Adipose tissue (tissue), 3 donors: ENCODE data around the gene CCDC86. TPM values are rescaled to one million over a fixed set of nuclear protein-coding genes. Genes with fewer than 3 reads are reported as not detected.

ENCODE experiments used
- H3K27ac ChIP-seq: one replicate; pipeline ENCODE4 v1.5.1; 2013; ENCODE audit warnings: low read depth, low read length
- WGBS, 3 donors: extraction: QIAGEN DNeasy Blood & Tissue Kit; methylation state at CpG; one replicate each; pipeline ENCODE4 v1.1.7; 2013; 5-methylcytosine and 5-hydroxymethylcytosine counted together
- polyA plus RNA-seq, 3 donors: library from polyadenylated mRNA; stranded (reverse); fragments of 200-250 nt; gene quantifications; one replicate each; pipeline ENCODE4 v1.2.3, GENCODE V29; 2013
- donor health status: healthy with polysubstance abuse.
- donor health status: Bipolar disorder and iron deficiency.
- donor health status: healthy.

Gene CCDC86
- polyA plus RNA-seq, 3 donors, result 11.6 to 34.7 (median 13.8) TPM

DNA sequence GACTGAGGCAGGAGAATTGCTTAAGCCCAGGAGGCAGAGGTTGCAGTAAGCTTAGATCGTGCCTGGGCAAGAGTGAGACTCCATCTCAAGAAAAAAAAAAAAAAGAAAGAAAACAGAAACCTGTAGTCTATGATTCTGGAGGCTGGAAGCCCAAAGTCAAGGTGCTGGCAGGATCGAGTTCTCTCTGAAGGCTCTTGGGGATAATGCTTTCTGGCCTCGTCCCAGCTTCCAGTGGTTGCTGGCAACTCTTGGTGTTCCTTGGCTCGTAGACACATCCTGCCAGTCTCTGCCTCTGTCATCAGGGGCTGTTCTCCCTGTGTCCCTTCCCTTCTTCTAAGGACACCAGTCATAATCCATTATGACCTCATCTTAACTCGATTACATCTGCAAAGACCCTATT, 16.8 kb upstream of the CCDC86 start:
- WGBS, 3 donors, result 77 to 93% (median 84%) methylated on average over 5 of the region's 5 CpGs
- no peak overlapping the region for H3K27ac ChIP-seq

DNA sequence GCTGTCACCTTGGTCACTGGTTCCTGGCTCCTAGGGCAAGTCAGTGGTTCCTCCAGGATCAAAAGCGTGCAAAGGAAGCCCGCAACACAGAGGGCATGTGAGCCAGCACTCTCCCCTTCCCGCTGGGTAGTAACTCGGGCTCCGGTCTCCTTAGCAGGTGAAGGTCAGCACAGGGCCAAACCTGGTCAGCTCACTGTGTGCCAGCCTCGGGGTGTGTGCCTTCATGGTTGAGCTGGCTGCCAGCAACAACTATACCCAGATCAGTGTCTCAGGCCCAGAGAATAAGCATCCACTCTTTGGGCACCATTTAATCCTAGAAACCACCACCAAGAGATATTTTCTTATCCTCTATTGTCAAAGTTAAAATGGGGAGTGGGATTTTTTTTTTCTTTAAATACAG, 16.1 kb upstream of the CCDC86 start:
- 72 to 77% (median 74%) methylated on average over 6 of the region's 6 CpGs for WGBS, 3 donors
- no peak overlapping the region for H3K27ac ChIP-seq

DNA sequence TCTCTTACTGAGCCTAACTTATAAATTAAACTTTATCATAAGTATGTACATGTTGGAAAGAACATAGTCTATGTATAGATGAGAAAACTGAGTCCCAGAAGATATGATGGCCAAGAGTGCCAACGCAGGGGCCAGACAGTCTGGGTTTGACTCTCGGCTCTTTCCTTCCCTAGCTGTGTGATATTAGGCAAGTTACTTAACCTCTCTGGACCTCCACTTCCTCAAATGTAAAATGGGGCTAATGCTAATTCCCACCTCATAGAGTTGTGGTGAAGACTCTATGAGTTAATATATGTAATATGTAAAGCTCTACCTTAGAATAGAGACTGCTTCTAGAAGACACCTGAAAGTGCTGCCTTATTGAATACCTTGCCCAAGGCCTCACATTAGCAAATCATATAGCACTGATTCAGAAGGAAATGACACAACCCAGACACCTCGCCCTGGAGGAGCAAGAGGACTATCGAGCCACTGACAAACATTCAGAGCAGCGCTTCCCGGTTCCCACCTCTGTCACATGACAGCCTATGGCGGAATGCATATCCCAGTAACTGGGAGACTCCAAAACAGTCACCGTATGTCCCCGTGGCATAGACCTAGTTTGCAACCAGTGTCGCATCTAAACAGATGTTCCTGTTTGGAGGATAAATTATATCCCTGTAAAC, 11.3 kb upstream of the CCDC86 start:
- H3K27ac ChIP-seq, result no peak overlapping the region
- WGBS, 3 donors, result 39 to 46% (median 39%) methylated on average over 10 of the region's 10 CpGs

DNA sequence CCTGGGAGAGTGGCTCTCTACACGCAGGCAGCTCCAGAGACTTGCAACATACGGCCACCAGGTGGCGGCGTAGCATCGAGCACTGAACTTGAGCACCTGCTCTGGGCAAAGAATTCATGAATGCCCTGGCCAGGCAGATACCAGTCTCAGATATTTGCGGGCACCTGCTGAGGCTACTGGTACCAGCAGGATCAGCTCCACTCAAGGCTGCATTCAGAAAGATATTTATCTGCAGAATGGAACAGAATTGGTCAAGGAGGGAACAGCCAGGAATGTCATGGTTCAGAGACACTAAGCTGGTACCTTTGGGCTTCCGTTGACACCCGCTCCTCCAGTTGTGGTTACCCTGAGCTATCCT, 10.8 kb upstream of the CCDC86 start:
- 16 to 17% (median 17%) methylated on average over 8 of the region's 8 CpGs for WGBS, 3 donors
- no peak overlapping the region for H3K27ac ChIP-seq

DNA sequence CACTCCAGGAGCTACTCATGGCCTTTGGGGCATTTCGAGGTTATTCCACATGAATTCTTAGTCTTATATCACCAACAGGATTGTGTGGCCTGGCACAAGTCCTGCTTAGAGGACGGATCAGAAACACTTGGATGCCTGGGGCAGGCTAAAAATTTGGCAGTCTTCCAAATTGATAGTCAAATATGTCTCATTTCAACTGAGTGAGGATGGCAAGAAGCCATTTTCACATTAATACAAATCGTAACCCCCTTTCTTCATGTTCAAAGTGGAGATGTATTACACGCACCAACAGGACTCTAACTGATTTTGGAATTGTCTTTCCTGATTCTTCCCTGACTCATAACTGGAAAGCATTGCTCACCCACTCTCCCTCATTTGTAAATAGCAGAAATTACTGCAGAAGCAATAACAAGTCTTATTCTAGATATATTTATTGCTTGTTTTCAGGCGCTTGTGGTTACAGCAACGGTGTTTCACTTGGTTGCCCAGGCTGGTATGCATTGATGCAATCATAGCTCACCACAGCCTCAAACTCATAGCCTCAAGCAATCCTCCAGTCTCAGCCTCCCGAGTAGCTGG, 10.3 kb upstream of the CCDC86 start:
- no peak overlapping the region for H3K27ac ChIP-seq
- 44 to 59% (median 47%) methylated on average over 7 of the region's 7 CpGs for WGBS, 3 donors

DNA sequence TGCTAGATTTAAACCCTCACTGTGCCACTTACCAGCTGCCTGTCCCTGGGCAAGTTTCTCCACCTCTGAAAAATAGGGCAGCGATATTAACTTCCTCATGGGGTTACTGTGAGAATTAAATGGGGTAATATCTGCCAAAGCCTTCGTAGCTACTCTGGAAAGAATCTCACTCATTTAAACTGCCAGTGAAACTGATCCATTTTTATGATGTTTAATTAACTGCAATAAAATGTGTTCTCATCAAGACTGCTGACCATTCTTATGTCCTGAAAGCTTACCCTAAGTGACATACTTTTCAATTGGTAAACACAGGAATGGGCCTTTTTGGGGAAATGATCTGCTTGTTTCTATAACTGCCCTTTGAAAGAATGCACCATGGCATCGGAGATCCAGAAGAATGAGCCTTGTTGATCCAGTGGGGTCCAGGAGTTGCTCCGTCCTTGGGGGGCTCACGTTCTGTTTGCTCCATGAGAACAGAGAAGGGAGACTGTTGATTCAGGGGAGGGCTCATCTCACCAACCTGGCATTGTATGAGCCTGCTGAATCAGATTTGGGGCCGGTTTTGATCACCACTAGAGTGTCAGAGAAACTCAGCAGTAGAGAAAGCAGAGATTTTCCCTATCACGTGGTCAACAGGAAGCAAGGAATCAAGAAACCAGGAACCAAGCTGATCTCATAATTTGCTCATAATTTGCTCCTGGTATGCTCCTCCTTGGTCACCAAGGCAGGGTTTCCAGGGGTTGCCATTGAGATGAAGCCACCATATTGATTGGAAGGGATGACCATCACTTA, 7.0 kb upstream of the CCDC86 start:
- 53 to 56% (median 55%) methylated on average over 7 of the region's 7 CpGs for WGBS, 3 donors
- H3K27ac ChIP-seq, result no peak overlapping the region

DNA sequence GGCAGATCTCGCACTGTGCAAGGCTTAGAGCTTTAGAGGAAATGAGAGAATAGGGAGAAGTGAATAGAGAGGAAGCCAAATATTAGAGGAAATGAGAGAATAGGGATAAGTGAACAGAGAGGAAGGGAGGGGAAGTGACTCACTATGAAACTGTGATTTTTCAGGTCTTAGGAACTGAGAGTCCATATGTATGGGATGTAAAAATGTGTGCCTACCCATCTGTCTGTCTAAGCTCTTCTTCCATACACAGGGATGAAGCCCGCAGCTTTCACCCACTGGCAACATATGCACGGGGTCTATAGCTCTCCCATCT, 6.4 kb upstream of the CCDC86 start:
- 73 to 81% (median 77%) methylated on average over 3 of the region's 3 CpGs for WGBS, 3 donors

DNA sequence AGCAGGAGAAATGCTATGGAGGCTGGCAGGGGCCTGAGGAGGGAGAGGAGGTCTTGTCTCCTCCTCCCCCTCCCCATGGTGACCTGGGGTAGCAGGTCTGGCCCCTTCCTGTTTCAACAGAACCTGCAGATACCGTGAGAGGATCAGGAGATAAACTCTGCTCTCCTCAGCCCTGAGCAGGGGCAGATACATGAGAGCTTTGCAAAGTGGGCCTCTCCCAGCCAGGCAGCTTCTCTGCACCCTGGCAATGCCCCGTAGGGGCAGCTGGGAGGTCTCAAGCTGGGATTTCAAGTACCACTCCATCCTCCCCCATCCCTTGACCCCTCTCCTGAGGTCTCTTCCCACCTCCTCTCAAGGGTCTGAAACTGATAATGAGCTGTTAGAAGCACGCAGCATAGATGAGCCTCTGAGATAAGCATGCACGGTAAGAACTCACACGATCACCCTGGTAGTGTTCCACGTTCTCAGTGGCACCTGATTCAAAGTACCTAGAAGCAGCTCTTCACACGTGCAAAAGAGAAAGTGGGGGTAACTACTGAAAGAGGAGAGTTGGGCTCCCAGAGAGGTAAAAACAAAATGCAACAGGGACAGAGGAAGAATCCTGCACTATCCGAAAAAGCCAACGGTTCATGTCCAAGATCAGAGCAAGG, 4.9 kb upstream of the CCDC86 start:
- H3K27ac ChIP-seq, result no peak overlapping the region
- WGBS, 3 donors, result 57 to 80% (median 78%) methylated on average over 9 of the region's 9 CpGs

More for the DNA sequence above, 6.4 kb upstream of the CCDC86 start:
- no peak overlapping the region for H3K27ac ChIP-seq

DNA sequence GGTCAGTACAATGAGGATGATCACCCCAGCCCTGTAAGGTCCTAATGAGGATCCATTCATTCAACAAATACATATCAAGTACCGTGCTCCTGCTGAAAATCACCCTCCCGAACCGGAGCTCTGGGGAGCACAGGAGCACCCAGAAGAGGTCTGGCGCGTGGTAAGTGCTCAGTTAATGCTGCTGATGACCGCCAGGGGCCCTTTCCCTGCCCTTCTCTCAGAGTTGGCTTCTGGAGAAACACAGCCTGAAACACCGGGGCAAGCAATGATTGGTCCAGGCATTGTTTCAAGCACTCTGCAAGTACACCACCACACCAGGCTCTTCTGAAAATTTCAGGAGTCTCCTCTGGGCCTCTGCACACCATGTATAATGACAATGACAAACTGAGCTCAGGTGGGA, 3.8 kb upstream of the CCDC86 start:
- H3K27ac ChIP-seq, result no peak overlapping the region
- WGBS, 3 donors, result 77 to 93% (median 92%) methylated on average over 7 of the region's 7 CpGs

DNA sequence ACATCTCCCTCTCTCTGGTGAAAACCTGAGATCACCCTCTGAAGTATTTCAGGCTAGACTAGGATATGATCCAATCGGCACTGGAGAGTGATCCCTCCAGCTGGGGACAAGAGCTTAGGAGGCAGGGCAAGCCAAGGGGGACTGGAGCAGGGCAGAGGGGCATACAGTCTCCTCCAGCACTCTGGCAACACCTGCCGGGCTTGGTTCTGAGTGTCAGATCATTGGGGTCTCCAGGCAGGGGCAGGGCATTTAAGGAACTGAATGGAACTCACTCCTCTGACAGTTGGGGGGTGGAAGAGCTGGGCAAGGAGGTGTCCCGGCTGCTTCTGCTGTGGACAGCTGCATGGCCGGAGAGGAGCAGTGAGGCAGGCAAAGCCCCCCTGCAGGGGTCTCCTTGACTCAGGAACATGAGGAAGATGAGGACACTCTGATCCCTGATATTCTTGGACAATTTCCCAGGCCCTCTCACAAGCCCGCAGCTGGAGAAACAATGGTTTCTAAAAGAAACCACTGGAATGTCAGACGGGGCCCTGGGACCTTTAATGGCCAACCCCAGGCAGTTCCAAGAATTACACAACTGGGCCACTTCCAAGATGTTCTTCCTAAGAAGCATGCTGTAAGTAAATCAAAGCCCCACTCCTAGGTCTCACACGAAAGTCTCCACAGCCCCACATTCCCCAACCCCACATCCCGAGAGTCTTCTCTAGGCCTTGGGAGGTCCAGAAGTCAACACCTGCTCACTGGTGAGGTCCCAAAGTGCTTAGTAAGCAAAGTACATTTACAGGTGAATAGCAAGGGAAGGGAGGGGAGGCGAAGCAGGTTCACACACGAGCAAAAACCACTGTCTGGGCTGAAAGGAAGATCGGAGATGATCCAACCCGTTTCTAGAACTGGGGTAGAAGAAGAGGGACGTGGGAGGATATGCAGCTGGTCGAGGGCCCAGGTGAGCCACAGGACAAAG, 1.2 kb upstream of the CCDC86 start:
- 63 to 83% (median 65%) methylated on average over 14 of the region's 14 CpGs for WGBS, 3 donors
- no peak overlapping the region for H3K27ac ChIP-seq

DNA sequence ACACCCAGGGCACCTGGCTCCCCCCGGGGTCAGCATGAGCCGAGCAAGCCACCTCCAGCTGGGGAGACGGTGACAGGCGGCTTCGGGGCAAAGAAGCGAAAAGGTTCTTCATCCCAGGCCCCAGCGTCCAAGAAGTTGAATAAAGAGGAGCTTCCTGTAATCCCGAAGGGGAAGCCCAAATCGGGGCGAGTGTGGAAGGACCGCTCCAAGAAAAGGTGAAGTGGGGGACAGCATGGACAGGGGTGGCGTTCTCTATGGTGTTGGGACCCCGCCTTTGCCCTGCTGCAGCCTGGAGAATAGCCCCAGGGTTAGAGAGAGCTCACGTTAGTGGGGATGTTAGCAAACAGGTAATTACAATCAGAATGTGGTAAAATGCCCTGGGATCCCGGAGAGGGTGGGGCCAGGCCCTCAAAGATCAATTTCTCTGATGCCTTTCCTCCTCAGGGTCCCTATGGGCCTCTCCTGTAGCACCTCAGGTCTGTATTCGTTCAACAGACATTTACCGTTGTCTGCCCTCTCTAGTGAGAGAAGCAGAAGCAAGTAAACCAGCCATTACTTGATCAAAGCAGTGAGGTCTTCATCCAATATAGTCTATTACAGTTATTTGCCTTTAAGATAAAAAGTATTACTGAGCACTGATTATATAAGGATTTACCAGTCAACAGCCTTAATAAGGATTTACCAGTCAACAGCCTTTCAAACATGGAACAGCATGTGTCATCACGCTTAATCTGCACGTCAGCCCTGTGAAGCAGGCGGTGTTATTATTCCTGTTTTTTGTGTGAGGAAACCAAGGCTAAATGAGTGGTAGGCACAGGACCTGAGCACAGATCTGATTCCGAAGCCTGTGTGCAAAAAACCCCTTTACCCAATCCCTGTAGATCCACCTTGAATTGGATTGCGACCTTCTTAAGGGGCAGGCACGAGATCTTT, 1.0 kb downstream of the CCDC86 start:
- 9 to 15% (median 12%) methylated on average over 23 of the region's 23 CpGs for WGBS, 3 donors
- H3K27ac ChIP-seq, result no peak overlapping the region

DNA sequence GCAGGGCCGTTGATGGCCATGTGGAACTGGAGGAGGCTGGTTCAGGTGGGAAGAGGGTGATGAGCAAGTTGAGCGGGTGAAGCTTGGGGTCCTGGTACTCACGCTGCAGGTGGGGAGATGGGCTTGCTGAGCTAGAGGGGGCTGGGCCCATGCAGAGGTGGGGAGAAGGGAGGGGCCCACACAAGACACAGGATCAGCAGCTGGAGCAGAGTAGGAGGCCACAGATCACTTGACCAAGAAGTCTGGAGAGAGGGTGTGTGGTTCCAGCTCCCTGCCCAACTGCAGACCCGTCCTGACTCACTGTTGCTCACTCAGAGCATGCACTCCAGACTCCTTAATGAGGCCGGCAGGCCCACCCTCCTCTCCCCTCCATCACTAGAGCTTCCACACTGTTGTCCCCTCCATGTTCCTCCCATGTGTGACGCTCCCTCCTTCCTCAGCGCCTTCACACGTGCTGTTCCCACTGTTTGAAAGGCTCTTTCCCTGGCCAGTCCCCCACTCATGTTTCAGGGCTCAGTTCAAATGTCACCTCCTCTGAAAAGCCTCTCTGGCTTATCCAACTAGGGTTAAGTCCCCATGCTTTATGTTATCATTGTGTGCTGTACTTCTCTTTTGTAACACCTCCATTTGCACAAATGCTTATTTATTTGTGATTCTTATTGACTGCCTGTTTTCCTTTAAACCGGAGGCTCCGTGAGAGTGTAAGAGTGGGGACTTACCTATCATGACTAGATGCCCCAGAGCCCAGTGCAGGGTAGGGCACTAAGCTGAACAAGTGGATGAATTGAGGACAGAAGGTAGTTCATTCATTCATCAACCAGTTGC, 2.3 kb downstream of the CCDC86 start:
- WGBS, 3 donors, result 49 to 68% (median 55%) methylated on average over 10 of the region's 10 CpGs
- H3K27ac ChIP-seq, result no peak overlapping the region

DNA sequence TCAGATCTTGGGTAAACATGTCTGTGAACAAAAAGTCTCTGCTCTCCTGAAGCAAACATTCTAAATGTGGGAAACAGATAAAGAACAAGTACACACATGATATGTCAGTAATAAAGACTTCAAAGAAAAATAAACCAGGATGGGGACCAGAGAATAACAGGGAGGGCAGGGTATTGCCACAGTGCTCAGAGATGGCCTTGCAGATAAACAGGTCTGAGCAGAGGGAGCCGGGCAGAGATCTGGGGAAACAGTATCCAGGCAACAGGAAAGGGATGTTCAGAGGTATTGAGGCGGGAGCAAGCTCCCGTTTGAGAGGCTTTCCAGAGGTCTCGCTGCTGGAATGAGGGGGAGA, 2.9 kb downstream of the CCDC86 start:
- 39 to 51% (median 47%) methylated on average over 4 of the region's 4 CpGs for WGBS, 3 donors
- H3K27ac ChIP-seq, result no peak overlapping the region

DNA sequence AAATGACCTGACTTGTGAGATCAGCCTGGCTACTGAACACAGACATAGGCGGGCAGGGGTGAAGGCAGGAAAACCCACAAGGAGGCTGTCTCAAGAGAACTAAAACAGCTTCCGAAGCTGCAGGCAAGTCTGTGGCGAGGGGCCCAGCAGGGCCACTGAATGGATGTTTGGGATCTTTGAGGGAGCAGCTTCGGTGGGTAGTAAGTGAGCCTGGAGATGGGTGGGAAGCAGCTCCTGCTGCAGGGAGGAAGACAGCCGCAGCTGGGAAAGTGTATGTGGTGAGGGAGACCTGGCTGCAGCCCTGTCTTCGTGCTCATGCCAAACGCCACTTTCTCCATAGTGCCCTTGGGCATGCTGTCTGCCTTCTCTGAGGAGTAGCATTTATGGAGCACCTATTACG, 3.4 kb downstream of the CCDC86 start:
- WGBS, 3 donors, result 80 to 89% (median 83%) methylated on average over 8 of the region's 8 CpGs

DNA sequence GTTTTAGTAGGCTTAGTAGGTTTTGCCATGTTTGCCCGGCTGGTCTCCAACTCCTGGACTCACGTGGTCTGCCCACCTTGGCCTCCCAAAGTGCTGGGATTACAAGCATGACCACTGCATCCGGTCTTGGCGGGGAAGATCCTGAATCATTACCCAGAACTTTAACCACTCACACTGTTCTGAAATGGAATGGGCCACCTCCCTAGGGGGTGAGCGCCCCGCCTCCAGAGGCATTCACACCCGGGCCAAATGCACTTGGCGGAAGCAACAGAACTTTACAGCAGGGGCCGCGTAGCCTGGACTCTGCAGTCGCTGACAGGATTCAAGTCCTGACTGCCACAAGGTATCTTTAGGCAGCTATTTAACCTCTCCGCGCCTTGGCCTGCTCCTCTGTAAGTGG, 5.4 kb downstream of the CCDC86 start:
- H3K27ac ChIP-seq, result no peak overlapping the region
- WGBS, 3 donors, result 71 to 83% (median 75%) methylated on average over 13 of the region's 13 CpGs

More for the DNA sequence above, 3.4 kb downstream of the CCDC86 start:
- no peak overlapping the region for H3K27ac ChIP-seq

DNA sequence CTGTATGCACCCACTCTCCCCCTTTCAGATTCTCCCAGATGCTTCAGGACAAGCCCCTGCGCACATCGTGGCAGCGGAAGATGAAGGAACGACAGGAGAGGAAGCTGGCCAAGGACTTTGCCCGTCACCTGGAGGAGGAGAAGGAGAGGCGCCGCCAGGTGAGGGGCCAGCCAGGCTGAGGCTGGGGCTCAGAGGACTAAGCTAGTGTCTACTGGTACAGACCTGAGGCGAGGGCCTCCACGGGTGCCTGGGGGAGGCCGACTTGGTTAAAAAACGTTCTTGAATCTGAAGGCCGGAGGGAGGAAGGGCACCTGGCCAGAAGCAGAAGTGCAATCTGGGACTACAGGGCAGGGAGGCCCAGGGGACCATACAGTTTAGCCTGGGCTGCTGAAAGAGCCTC, 6.0 kb downstream of the CCDC86 start:
- WGBS, 3 donors, result 84 to 87% (median 84%) methylated on average over 12 of the region's 12 CpGs
- H3K27ac ChIP-seq, result no peak overlapping the region

DNA sequence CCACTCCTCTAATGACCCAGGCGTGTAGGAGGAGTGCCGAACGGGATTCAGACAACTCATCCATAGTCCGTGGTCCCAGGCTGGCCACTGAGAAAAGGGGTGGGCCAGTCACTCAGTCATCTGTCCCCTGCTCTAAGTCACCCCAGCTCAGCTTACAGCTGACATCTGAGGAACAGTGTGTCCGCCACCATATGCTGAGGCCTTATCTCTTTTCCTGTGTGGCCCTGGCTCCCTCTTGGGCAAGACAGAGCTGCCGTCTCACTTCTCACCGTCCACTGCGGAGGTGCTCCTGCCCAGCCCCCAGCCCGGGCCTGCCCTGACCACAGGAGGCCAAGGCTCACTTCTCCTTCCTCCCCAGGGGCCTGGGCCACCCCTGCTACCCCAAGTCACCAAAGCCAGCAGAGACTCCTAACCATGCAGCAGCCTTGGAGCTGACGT, 6.8 kb downstream of the CCDC86 start:
- 74 to 93% (median 80%) methylated on average over 10 of the region's 10 CpGs for WGBS, 3 donors
- no peak overlapping the region for H3K27ac ChIP-seq
